ENCODE data around the gene SYDE2. TPM values are rescaled to one million over a fixed set of nuclear protein-coding genes. Genes with fewer than 3 reads are reported as not detected.

The SYDE2 gene
- total RNA-seq, 1 donor = 13.0 TPM

DNA sequence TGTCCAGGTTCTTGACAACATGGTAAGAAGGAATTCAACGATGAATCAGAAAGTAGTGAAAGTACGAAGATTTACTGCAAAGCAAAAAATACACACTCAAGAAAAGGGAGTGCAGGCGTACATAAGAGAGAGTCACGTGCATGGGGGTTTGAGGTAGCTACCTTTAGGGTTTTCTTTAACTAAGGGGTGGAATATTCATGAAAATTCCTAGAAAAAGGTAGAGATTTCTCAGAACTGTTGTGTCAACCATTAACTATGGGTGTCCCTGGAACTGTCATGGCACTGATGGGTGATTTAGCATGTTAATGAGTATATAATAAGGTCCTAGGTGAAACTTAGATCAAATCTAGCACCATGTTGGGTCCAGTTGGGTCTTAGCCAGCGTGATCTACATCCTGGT lies 22.5 kb upstream of the SYDE2 start:
- no peak overlapping the region for H3K4me2 ChIP-seq (ENCODE audit: insufficient read depth, low read length)
- peaks cover 11% of the 10 kb centered on the region for H3K4me1 ChIP-seq (ENCODE audit: insufficient read depth, low read length)
- no peak for DNase-seq (ENCODE audit: insufficient read length, low spot score, missing footprints)
- no peak overlapping the region for H2AFZ ChIP-seq (ENCODE audit: low read length)
- H3K36me3 ChIP-seq (ENCODE audit: insufficient read depth, low read length) = no peaks in the 10 kb centered on the region
- no peak overlapping the region for H3K27ac ChIP-seq (ENCODE audit: low read depth, low read length)
- no peak overlapping the region for H3K4me3 ChIP-seq (ENCODE audit: insufficient read depth, low read length)
- H3K79me2 ChIP-seq (ENCODE audit: insufficient read depth, low read length) = no peaks in the 10 kb centered on the region
- no peaks in the 10 kb centered on the region for H4K20me1 ChIP-seq (ENCODE audit: insufficient read depth, low read length)
- peaks cover 8% of the 10 kb centered on the region for H3K27me3 ChIP-seq (ENCODE audit: insufficient read depth, low read length)
- no peak for TF ChIP-seq CTCF (IDR thresholded peaks at IDR 0.05; ENCODE audit: extremely low read depth, low read depth, low read length)
- no peaks in the 10 kb centered on the region for H3K9me3 ChIP-seq (ENCODE audit: low read depth, low read length)

GRCh38 chr1:85220756-85221201 lies 20.0 kb upstream of the SYDE2 start:
- H4K20me1 ChIP-seq (ENCODE audit: insufficient read depth, low read length) = no peaks in the 10 kb centered on the region
- TF ChIP-seq CTCF (IDR thresholded peaks at IDR 0.05; ENCODE audit: extremely low read depth, low read depth, low read length) = no peak
- no peak overlapping the region for H3K4me2 ChIP-seq (ENCODE audit: insufficient read depth, low read length)
- no peaks in the 10 kb centered on the region for H3K36me3 ChIP-seq (ENCODE audit: insufficient read depth, low read length)
- no peak for DNase-seq (ENCODE audit: insufficient read length, low spot score, missing footprints)
- peaks cover 8% of the 10 kb centered on the region for H3K27me3 ChIP-seq (ENCODE audit: insufficient read depth, low read length)
- H3K27ac ChIP-seq (ENCODE audit: low read depth, low read length) = no peak overlapping the region
- no peak overlapping the region for H2AFZ ChIP-seq (ENCODE audit: low read length)
- no peaks in the 10 kb centered on the region for H3K79me2 ChIP-seq (ENCODE audit: insufficient read depth, low read length)
- H3K4me1 ChIP-seq (ENCODE audit: insufficient read depth, low read length) = peaks cover 5% of the 10 kb centered on the region
- H3K9me3 ChIP-seq (ENCODE audit: low read depth, low read length) = no peaks in the 10 kb centered on the region
- H3K4me3 ChIP-seq (ENCODE audit: insufficient read depth, low read length) = no peak overlapping the region

DNA sequence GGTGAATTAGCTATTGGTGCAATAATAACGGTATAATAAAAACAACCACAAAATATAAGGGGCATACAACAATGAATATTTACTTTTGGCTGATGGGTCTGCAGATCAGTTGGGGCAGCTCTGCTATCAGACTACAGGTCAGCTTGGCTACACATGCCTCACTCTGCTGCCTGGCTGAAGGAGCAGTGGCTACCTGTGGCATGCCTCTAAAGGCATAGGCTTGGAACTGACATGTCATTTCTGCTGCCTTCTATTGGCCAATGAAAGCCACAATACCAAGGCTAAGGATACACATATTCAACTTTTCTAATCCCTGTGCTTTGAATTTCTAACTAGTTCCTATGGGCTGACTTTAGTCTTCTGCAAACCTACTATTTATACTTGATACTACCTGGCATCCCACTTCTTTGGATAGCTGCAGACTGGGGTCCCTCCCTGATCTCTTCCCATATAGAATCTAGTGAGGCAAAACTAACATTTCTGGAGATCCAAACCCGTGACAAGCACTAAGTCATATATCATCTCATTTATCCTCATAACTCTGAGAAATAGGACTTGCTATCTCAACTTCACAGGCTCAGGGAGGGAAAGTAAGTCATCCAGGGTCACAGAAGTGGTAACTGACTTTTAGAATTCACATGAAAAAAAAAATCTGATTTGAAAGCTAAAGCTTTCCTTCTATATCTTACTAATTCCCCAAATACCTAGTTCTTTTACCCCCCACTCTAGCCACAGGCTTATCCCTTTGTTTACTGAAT lies 19.2 kb upstream of the SYDE2 start:
- H3K4me1 ChIP-seq (ENCODE audit: insufficient read depth, low read length) = no peaks in the 10 kb centered on the region
- no peaks in the 10 kb centered on the region for H3K36me3 ChIP-seq (ENCODE audit: insufficient read depth, low read length)
- no peak overlapping the region for H3K4me3 ChIP-seq (ENCODE audit: insufficient read depth, low read length)
- no peaks in the 10 kb centered on the region for H4K20me1 ChIP-seq (ENCODE audit: insufficient read depth, low read length)
- peaks cover 9% of the 10 kb centered on the region for H3K27me3 ChIP-seq (ENCODE audit: insufficient read depth, low read length)
- no peaks in the 10 kb centered on the region for H3K79me2 ChIP-seq (ENCODE audit: insufficient read depth, low read length)
- no peak overlapping the region for H3K4me2 ChIP-seq (ENCODE audit: insufficient read depth, low read length)
- no peak for DNase-seq (ENCODE audit: insufficient read length, low spot score, missing footprints)
- no peak overlapping the region for H3K27ac ChIP-seq (ENCODE audit: low read depth, low read length)
- no peaks in the 10 kb centered on the region for H3K9me3 ChIP-seq (ENCODE audit: low read depth, low read length)
- no peak for TF ChIP-seq CTCF (IDR thresholded peaks at IDR 0.05; ENCODE audit: extremely low read depth, low read depth, low read length)
- no peak overlapping the region for H2AFZ ChIP-seq (ENCODE audit: low read length)

DNA sequence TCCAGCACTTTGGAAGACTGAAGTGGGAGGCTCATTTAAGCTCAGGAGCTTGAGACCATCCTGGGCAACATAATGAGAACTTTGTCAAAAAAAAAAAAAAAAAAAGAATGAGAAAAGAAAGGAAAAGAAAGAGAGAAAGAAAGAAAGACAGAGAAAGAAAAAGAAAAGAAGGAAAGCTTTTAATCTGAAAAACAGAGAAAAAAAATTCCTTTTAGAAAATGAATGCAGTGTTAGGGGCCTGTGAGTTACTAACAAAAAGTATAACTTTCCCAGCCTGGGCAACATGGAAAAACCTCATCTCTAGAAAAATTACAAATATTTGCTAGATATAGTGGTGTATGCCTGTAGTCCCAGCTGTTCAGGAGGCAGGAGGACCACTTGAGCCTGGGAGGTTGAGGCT lies 15.9 kb upstream of the SYDE2 start:
- Histone ChIP-seq H3K36me3 (ENCODE audit: insufficient read depth, low read length) (no peaks in the 10 kb centered on the region), H3K4me2 (ENCODE audit: insufficient read depth, low read length) (no peak overlapping the region), H3K9me3 (ENCODE audit: low read depth, low read length) (no peaks in the 10 kb centered on the region), H3K79me2 (ENCODE audit: insufficient read depth, low read length) (no peaks in the 10 kb centered on the region), H4K20me1 (ENCODE audit: insufficient read depth, low read length) (no peaks in the 10 kb centered on the region), H2AFZ (ENCODE audit: low read length) (no peak overlapping the region), H3K27me3 (ENCODE audit: insufficient read depth, low read length) (peaks cover 16% of the 10 kb centered on the region), H3K4me3 (ENCODE audit: insufficient read depth, low read length) (no peak overlapping the region), H3K27ac (ENCODE audit: low read depth, low read length) (no peak overlapping the region), H3K4me1 (ENCODE audit: insufficient read depth, low read length) (no peaks in the 10 kb centered on the region)
- DNase-seq (ENCODE audit: insufficient read length, low spot score, missing footprints) = no peak
- no peak for TF ChIP-seq CTCF (IDR thresholded peaks at IDR 0.05; ENCODE audit: extremely low read depth, low read depth, low read length)
